Endothelial cell of umbilical vein (primary cell): ENCODE data around the gene ZNRD2. TPM values are rescaled to one million over a fixed set of nuclear protein-coding genes. Genes with fewer than 3 reads are reported as not detected.

ENCODE experiments used
- BruUV-seq: library from RNA; stranded (reverse); fragments of 400-500 nt; replicated peaks from 2 replicates; lab custom pipeline; 2021; lab: Mats Ljungman, UMichigan
- CTCF ChIA-PET: fragments of 300-600, 350-600 bp; sonication (Branson Sonifier 250); formaldehyde crosslinking; loops from one replicate; lab custom pipeline; 2021; ENCODE audit warnings: antibody characterized with exemption, inconsistent platforms; lab: Charles Lee
- POLR2A ChIA-PET: fragments of 300-600, 350-600 bp; sonication (Branson Sonifier 250); formaldehyde crosslinking; loops from one replicate; lab custom pipeline; 2021; ENCODE audit warnings: antibody characterized with exemption, inconsistent platforms; lab: Charles Lee
- DNase-seq: peaks from one replicate; pipeline ENCODE4 v3.0.0-alpha.2; 2011; ENCODE audit warnings: low read depth, low spot score
- FAIRE-seq: peaks from 2 replicates; lab custom pipeline; 2011; peaks lifted over from hg19 to GRCh38; lab: Jason Lieb, UNC
- H2AFZ ChIP-seq: 2 replicates; pipeline ENCODE4 v1.6.0; 2012; ENCODE audit warnings: low read depth, low read length, control low read depth, inconsistent platforms
- H3K27ac ChIP-seq: 2 replicates; pipeline ENCODE4 v1.5.1; 2011; ENCODE audit warnings: low read depth, mild to moderate bottlenecking, control low read depth, low read length, moderate library complexity; ENCODE audit not compliant: insufficient read depth
- H3K27me3 ChIP-seq, 2 experiments: 2 replicates each; pipeline versions ENCODE4 v1.6.0 to v1.6.1; 2011; ENCODE audit warnings: low read length in 2 of 2, mixed read lengths in 1 of 2; ENCODE audit not compliant: control insufficient read depth in 2 of 2, insufficient read depth in 2 of 2
- H3K36me3 ChIP-seq, 2 experiments: 2 replicates in 1 of 2; 3 replicates in 1 of 2; pipeline ENCODE4 v1.5.1; 2011; ENCODE audit warnings: low read length in 2 of 2, mild to moderate bottlenecking in 1 of 2, moderate library complexity in 1 of 2; ENCODE audit not compliant: control insufficient read depth in 2 of 2, insufficient read depth in 2 of 2; ENCODE audit errors: extremely low read depth in 1 of 2
- H3K4me1 ChIP-seq: 3 replicates; pipeline ENCODE4 v1.5.1; 2011; ENCODE audit warnings: mild to moderate bottlenecking, low read length; ENCODE audit not compliant: control insufficient read depth, insufficient read depth; ENCODE audit errors: extremely low read depth
- H3K4me2 ChIP-seq: 2 replicates; pipeline ENCODE4 v1.6.1; 2011; ENCODE audit warnings: low read length, control low read depth, mixed read lengths; ENCODE audit not compliant: insufficient read depth
- H3K4me3 ChIP-seq, 3 experiments: fragments of 200-600 bp in 1 of 3; sonication (generic), shearing (Covaris generic) in 1 of 3; replicated peaks in 1 of 3; 2 replicates each; pipeline ENCODE4 v1.5.1; 2011 to 2016; ENCODE audit warnings: control low read depth in 3 of 3, low read length in 3 of 3, mild to moderate bottlenecking in 2 of 3, inconsistent platforms in 1 of 3, low read depth in 1 of 3, moderate library complexity in 1 of 3; ENCODE audit not compliant: insufficient read depth in 1 of 3
- H3K79me2 ChIP-seq: 2 replicates; pipeline ENCODE4 v1.6.0; 2012; ENCODE audit warnings: low read length, inconsistent platforms; ENCODE audit not compliant: control insufficient read depth, insufficient read depth
- H3K9ac ChIP-seq: replicated peaks from 2 replicates; pipeline ENCODE3; 2011; ENCODE audit warnings: low read length, control low read depth; ENCODE audit not compliant: insufficient read depth; ENCODE audit errors: extremely low read depth
- H3K9me1 ChIP-seq: replicated peaks from 3 replicates; pipeline ENCODE4 v1.6.0; 2011; ENCODE audit warnings: mild to moderate bottlenecking, low read length; ENCODE audit not compliant: control insufficient read depth, insufficient read depth; ENCODE audit errors: extremely low read depth
- H3K9me3 ChIP-seq: replicated peaks from 2 replicates; pipeline ENCODE4 v1.5.1; 2012; ENCODE audit warnings: low read length, inconsistent platforms; ENCODE audit not compliant: control insufficient read depth, insufficient read depth
- H4K20me1 ChIP-seq: replicated peaks from 2 replicates; pipeline ENCODE3; 2011; ENCODE audit warnings: mild to moderate bottlenecking, low read length; ENCODE audit not compliant: control insufficient read depth, insufficient read depth; ENCODE audit errors: extremely low read depth
- CTCF ChIP-seq, 2 donors: IDR thresholded peaks; 1 replicate in 1 of 2; 2 replicates in 1 of 2; pipeline ENCODE4 v1.5.1; 2011; ENCODE audit warnings: low read length in 2 of 2, mild to moderate bottlenecking in 2 of 2, moderate library complexity in 2 of 2, control low read depth in 1 of 2, inconsistent platforms in 1 of 2, low read depth in 1 of 2; ENCODE audit not compliant: insufficient read depth in 1 of 2; ENCODE audit errors: extremely low read depth in 1 of 2
- EZH2 ChIP-seq: IDR thresholded peaks from 2 replicates; pipeline ENCODE4 v1.6.1; 2012; ENCODE audit warnings: borderline replicate concordance, low read depth, mild to moderate bottlenecking, moderate library complexity, low read length, inconsistent platforms; ENCODE audit not compliant: severe bottlenecking
- POLR2A ChIP-seq: IDR thresholded peaks from 2 replicates; pipeline ENCODE4 v1.6.1; 2012; ENCODE audit warnings: low read depth, mild to moderate bottlenecking, control low read depth, low read length
- dilution Hi-C: fragments of 300-500 bp; cut with MboI; formaldehyde crosslinking; loops from one replicate; pipeline ENCODE4 v1.15.0; 2019; ENCODE audit warnings: low sequenced_read_pairs; ENCODE audit not compliant: extremely low pct_ligation_motif_present
- intact Hi-C: fragments of 100-400 bp; cut with micrococcal nuclease; formaldehyde crosslinking; loops from one replicate; pipeline ENCODE4 v1.10.0; 2022
- polyA plus RNA-seq, 4 experiments: library from polyadenylated mRNA; depleted of rRNA in 3 of 4; stranded (reverse) in 3 of 4; unstranded in 1 of 4; fragments of >200 nt; gene quantifications; 2 replicates each; pipeline versions ENCODE4 v1.2.1 to v1.2.3, GENCODE V29; 2011 to 2012; ENCODE audit warnings: missing spikeins in 1 of 4
- total RNA-seq: library from RNA; stranded (reverse); gene quantifications from 2 replicates; pipeline ENCODE4 v1.2.3, GENCODE V29; 2021

ZNRD2 gene
- total and polyA plus RNA-seq, 2 donors (not counting 3 experiments of a cell fraction or from before 2014, with no cell fraction given): 40.8 to 96.7 TPM

DNA sequence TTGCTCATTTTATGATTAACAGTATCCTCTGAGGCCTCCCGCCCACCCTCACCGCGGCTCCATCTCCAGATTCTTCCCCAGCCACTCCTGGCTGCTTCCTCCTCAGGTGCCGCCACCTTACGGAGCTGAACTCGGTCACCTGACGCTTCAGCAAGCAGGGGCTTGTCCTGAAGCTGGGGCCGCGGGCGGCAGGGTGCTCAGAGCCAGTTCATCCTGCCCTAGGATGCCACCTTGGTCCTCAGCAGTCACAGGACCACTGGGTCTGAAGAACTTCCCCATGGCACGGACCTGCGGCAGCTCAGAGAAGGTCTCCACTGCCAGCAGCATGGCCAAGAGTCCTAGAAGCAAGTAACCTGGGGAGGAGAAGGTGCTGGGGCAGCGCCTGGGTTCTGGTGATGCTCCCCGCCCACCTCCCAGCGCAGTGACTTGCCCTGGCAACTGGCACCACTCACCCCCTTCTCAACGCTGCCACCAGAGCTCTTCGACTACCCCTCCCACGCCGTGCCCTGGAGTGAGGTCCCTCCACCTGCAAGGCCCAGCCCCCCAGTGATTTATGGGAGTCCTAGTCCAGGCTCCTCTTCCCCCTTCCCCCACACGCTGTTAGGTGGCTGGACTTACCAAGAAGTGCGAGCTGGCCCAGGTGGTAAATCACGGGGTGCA is 22.7 kb downstream of the ZNRD2 start:
- no TSS peak for BruUV-seq
- no peaks in the 10 kb centered on the region for H3K9me3 ChIP-seq
- no peak overlapping the region for H3K9ac ChIP-seq

More for the DNA sequence above, 22.7 kb downstream of the ZNRD2 start:
- Histone ChIP-seq H3K4me2 (no peak overlapping the region), H3K4me1 (peaks cover 7% of the 10 kb centered on the region), H3K27ac (no peak overlapping the region), H3K9me1 (no peaks in the 10 kb centered on the region), H4K20me1 (no peaks in the 10 kb centered on the region), H3K4me3 (no peak overlapping the region), H3K79me2 (no peaks in the 10 kb centered on the region), H3K27me3 (no peaks in the 10 kb centered on the region), H2AFZ (no peak overlapping the region), H3K36me3 (peaks cover 4 to 7% of the 10 kb centered on the region in 2 experiments)
- dilution Hi-C loops (no loop called here), intact Hi-C loops (loop anchor here (1.0 to 5.0 kb wide), 3 partner anchors 14 to 226 kb away; no protein-coding TSS in a partner anchor)
- DNase-seq (no peak), FAIRE-seq (no peak)
- POLR2A ChIA-PET: interaction anchor here (0.5 to 1.3 kb wide), 2 partner anchors 16 to 225 kb away, joined by 3 read pairs; no protein-coding TSS in a partner anchor
- CTCF ChIA-PET: interaction anchor here (0.9 to 12.2 kb wide), 15 partner anchors 8 to 226 kb away, joined by 3 to 206 read pairs (median 9); partner anchors contain the start of genes EHBP1L1, FAM89B, MAP3K11 and PCNX3
- peak; percentile 5 for TF ChIP-seq POLR2A
- no peak for TF ChIP-seq EZH2
- TF ChIP-seq CTCF (IDR thresholded peaks at IDR 0.05; ENCODE audit: extremely low read depth in 1 of 2, insufficient read depth in 1 of 2, low read depth in 1 of 2, low read length in 2 of 2): no peak
